Memory B cell (primary cell): ENCODE results near the gene CLCNKB.
"Not testable (repeated sequence)": the region's sequence is repeated elsewhere in the genome, so short reads cannot be mapped to it uniquely, and the experiment has no call there.

ENCODE experiments used
- ATAC-seq: fragments of 150-1000 bp; cut with Tn5 transposase; 2 replicates; pipeline ENCODE4 v1.10.0; 2021; ENCODE audit warnings: low read depth, mild to moderate bottlenecking, moderate library complexity
- DNase-seq, 2 donors: peaks; one replicate each; pipeline ENCODE4 v3.0.0; 2022; ENCODE audit warnings: low spot score in 2 of 2
- H3K27ac Mint-ChIP-seq: one replicate; pipeline ENCODE4 v1.8.0; 2022; ENCODE audit warnings: mild to moderate bottlenecking, moderate library complexity, mixed read lengths
- H3K27me3 Mint-ChIP-seq: one replicate; pipeline ENCODE4 v1.8.0; 2022; ENCODE audit warnings: mixed read lengths
- H3K36me3 Mint-ChIP-seq: one replicate; pipeline ENCODE4 v1.8.0; 2022; ENCODE audit warnings: mild to moderate bottlenecking, mixed read lengths
- H3K4me1 Mint-ChIP-seq: one replicate; pipeline ENCODE4 v1.8.0; 2022; ENCODE audit warnings: mixed read lengths
- H3K4me3 Mint-ChIP-seq: one replicate; pipeline ENCODE4 v1.8.0; 2022; ENCODE audit warnings: mild to moderate bottlenecking, moderate library complexity, mixed read lengths
- H3K9me3 Mint-ChIP-seq: one replicate; pipeline ENCODE4 v1.8.0; 2022; ENCODE audit warnings: mixed read lengths

The CLCNKB gene

DNA sequence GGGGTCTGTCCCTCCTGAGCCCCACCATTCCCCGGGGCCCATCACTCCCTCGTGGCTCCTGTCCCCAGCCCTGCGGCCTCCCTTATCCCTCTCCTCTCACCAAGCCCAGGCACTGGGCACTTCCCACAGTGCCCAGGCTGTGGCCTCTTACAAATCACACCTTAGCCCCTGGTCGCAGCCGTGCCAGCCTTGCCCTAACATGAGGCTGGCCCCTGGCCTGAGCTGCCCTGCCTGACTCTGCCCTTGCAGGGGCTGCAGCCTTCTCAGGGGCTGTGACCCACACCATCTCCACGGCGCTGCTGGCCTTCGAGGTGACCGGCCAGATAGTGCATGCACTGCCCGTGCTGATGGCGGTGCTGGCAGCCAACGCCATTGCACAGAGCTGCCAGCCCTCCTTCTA, 8.4 kb downstream of the CLCNKB start:
- DNase-seq, H3K36me3 Mint-ChIP-seq, H3K4me3 Mint-ChIP-seq, ATAC-seq, H3K9me3 Mint-ChIP-seq, H3K27ac Mint-ChIP-seq, H3K4me1 Mint-ChIP-seq: not testable (repeated sequence)
- H3K27me3 Mint-ChIP-seq: peaks cover 18% of the 10 kb centered on the region

DNA sequence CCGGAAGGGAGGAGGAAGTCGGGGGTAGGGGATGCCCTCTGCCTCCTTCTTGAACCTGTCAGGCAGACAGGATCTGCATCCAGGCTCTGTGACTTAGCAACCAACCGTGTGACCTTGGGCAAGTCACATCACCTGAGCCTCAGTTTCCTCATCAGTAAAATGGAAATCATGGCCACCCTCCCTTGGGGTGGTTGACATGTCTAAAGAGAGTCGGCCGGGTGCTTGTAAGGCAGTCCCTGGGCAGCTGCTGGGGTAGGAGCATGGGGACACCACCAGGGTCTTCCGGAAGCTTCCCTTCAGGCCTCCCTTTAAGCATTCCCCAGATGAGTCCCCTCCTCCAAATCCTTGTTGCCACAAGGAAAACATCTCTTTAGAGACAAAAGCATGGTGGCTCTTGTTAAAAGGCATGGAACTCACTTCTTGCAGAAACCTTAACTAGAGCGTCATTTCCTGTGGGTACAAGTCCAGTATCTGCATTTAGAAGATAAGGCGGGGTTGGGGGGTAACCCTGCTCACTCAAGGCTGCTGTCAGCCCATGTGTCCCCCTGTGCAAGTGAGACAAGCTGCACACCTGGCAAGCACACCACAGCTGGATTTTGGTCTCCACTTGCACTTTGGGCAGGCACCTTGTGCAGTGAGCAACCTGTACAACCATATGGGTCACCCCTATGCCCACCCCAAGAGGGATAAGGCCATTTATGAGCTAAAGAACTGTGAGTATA, 10.4 kb downstream of the CLCNKB start:
- Mint-ChIP-seq H3K27me3 (peaks cover 14% of the 10 kb centered on the region), H3K9me3 (no peaks in the 10 kb centered on the region), H3K27ac (no peak overlapping the region), H3K4me1 (peaks cover 8% of the 10 kb centered on the region), H3K36me3 (no peaks in the 10 kb centered on the region), H3K4me3 (no peak overlapping the region)
- ATAC-seq: no peak
- no peak for DNase-seq

DNA sequence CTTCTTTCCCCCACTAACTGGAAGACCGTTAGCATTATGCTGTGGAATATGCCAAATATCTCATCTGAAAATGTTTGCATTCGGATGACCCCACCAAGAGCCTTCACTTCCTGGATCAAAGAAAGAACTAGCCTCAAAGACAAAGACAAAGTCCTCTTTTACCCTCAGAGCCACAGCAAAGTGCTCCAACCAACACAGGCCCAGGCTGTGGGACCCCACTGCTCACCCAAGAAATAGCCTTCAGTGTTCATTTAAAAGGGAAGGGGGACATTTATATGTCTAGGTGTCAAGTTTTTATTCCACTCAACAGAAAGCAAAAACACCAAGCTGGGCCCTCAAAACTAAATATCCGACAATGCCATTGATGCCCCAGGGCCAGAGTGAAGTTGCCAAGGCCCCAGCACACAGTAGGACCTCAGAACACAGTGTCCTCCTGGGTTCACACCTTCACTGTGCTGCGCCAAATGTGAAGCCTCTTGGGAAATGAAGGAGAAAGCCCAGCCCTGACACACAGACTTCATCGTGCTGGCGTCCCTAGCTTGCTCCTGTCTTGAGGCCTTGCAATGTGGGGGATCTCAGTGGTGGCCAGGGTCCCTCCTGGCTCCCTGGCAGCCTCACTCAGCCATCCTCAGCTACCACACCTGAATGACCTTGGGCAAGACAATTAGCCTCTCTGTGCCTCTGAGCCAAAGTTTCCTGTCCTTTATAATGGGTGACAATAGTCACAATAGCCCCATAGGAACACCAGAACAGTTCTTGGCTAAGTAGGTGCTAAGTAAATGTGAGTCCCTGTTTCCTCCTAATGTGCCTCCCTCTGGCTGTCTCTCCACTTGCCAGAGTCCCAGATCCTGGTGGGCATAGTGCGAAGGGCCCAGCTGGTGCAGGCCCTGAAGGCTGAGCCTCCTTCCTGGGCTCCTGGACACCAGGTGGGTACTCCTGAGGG, 11.3 kb downstream of the CLCNKB start:
- Mint-ChIP-seq H3K9me3 (no peaks in the 10 kb centered on the region), H3K4me3 (no peak overlapping the region), H3K36me3 (no peaks in the 10 kb centered on the region), H3K4me1 (peaks cover 8% of the 10 kb centered on the region), H3K27ac (no peak overlapping the region), H3K27me3 (peaks cover 12% of the 10 kb centered on the region)
- DNase-seq (no peak), ATAC-seq (no peak)

DNA sequence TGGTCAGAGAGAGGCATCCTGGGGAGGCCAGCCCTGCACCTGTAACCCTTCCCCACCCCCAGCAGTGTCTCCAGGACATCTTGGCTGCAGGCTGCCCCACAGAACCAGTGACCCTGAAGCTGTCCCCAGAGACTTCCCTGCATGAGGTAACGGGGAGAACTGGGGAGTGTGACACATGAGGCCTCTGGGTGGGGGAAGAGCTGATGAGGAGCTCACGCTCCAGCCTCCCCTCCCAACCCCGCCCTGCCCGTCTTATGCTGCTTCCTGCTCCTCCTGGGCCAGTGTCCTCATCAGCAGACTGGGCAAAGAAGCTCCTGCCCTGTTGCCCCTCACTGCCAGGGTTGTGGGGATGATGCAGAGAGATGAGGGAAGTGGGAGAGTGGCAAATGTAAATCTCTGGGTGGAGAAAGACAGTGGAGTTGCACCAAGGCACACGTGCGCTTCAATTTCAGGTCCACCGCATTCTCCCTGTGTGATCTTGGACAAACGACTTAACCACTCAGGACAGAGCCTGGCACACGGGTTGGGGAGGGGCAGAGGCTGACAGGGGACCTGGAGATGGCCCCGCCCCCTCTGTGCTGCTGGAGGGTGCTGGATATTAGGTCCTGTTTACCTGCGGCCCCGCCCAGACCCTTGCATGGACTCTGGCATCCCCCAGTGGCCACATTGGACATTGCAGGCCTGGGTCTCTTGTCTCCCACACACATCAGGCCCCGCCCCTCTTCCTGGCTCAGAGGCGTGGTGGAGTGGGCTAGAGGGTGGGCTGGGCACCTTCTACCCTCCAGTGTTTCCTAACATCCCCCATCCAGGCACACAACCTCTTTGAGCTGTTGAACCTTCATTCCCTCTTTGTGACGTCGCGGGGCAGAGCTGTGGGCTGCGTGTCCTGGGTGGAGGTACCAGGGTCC, 12.3 kb downstream of the CLCNKB start:
- Mint-ChIP-seq H3K4me3 (no peak overlapping the region), H3K4me1 (peaks cover 8% of the 10 kb centered on the region)

DNA sequence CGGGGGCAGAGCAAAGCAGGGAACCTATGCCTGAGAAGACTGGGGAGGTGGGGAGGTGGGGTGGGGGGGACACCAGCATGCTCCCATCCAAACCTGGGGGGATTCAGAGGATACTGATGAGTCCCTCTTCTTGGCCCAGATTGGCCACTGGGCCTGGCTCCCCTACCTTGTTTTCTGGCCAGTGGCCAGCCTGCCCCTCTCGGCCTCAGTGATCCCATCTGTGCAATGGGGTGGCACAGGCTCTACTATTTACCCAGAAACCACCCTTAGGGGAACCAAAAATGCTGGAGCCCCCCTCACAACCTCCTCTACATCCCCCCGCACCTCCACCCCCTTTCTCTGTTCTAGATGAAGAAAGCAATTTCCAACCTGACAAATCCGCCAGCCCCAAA, 12.9 kb downstream of the CLCNKB start:
- H3K36me3 Mint-ChIP-seq, H3K27ac Mint-ChIP-seq, H3K4me3 Mint-ChIP-seq, H3K4me1 Mint-ChIP-seq, H3K9me3 Mint-ChIP-seq, DNase-seq, ATAC-seq: not testable (repeated sequence)
- peaks cover 14% of the 10 kb centered on the region for H3K27me3 Mint-ChIP-seq

More for the DNA sequence above, 12.3 kb downstream of the CLCNKB start:
- ATAC-seq (peak; percentile 98), DNase-seq (peak; percentile 82 to 93)
- Mint-ChIP-seq H3K27ac (no peak overlapping the region), H3K27me3 (peaks cover 14% of the 10 kb centered on the region), H3K9me3 (no peaks in the 10 kb centered on the region), H3K36me3 (no peaks in the 10 kb centered on the region)

DNA sequence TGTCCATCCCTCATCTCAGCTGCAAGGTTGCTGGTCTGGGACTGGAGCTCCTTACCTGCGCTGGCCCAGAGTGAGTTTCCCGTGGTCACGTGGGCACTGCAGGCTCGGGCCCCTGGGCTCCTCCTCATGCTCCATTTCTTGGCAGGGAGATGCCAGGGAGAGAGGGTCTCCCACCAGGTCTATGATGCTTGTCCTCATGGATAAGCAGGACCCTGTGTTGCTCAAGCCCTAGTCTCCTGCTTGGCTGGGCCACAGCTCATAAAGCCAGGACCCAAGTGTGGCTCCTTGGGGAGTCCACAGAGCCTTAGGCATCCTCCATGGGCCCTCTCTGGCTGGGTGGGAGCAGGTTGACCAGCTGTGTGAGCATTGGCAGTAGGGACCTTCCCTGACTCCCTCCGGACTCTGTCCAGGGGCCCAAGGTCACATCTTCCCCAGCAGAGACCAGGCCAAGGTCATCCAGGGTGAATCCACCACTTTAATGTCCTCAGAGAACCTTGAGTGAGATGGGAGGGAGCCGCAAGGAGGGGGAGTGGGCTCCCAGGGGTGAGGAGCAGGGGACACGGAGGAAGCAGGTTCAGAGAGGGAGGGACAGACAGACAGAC, 13.8 kb downstream of the CLCNKB start:
- not testable (repeated sequence) for H3K36me3 Mint-ChIP-seq, H3K4me3 Mint-ChIP-seq, H3K4me1 Mint-ChIP-seq, H3K9me3 Mint-ChIP-seq, ATAC-seq, H3K27ac Mint-ChIP-seq, DNase-seq
- peaks cover 14% of the 10 kb centered on the region for H3K27me3 Mint-ChIP-seq

DNA sequence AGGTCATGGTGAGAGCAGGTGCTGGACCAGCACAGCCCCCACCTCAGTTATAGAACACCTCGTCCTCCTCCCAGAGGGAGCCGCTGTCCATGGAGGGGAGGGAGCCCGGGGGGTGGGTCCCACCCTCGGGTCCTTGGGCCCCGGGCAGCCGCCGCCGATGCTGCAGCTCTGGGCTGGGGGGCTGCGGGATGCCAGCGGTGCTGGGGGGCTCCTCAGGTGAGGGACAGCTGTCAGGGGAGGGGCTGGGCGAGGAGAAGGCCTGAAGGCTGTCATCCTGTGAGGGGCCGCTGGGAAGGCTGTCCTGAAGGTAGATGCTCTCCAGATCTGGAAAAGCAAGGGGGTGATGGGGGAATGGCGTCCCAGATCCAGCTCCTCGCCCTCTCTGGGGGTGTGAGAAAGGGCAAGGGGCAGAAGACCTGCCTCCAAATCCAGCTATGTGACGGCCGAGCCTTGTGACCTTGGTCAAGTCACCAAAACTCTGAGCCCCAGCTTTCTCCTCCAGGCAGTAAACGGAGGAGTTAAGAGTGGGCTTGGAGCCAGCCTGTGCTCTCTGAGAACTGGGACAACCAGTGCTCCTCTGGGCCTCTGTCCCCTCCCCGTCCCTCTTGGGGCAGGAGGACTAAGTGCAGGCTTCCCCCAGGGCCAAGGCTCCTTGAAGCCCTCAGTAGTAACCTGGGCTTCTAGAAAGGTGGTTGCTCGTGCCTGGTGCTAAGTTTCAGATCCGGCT, 15.0 kb downstream of the CLCNKB start:
- H3K36me3 Mint-ChIP-seq, ATAC-seq, DNase-seq, H3K27ac Mint-ChIP-seq, H3K4me1 Mint-ChIP-seq, H3K9me3 Mint-ChIP-seq, H3K4me3 Mint-ChIP-seq: not testable (repeated sequence)
- peaks cover 14% of the 10 kb centered on the region for H3K27me3 Mint-ChIP-seq

DNA sequence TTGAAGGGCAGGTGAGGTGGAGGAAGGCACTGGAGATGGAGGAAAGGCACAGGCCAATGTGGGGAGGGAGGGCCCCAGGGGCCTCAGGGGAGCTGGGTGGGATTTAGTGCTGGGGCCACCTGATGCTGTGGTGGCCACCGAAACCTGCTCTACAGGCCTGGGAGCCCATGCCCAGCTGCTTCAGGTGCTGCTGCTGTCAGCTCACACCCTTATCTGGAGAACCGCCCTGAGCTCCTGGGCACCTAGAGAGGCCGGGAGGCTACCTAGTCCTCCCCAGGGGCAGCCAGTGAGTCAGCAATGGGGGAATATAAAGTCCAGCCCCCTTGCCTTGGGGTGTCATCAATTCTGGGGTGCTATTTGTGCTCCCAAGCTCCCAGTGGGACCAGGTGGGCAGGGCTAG, 17.7 kb downstream of the CLCNKB start:
- no peaks in the 10 kb centered on the region for H3K9me3 Mint-ChIP-seq
- peaks cover 26% of the 10 kb centered on the region for H3K27me3 Mint-ChIP-seq
- H3K4me3 Mint-ChIP-seq: no peak overlapping the region
- H3K36me3 Mint-ChIP-seq: no peaks in the 10 kb centered on the region
- no peak for ATAC-seq
- peaks cover 9% of the 10 kb centered on the region for H3K4me1 Mint-ChIP-seq
- H3K27ac Mint-ChIP-seq: no peak overlapping the region
- DNase-seq: no peak

DNA sequence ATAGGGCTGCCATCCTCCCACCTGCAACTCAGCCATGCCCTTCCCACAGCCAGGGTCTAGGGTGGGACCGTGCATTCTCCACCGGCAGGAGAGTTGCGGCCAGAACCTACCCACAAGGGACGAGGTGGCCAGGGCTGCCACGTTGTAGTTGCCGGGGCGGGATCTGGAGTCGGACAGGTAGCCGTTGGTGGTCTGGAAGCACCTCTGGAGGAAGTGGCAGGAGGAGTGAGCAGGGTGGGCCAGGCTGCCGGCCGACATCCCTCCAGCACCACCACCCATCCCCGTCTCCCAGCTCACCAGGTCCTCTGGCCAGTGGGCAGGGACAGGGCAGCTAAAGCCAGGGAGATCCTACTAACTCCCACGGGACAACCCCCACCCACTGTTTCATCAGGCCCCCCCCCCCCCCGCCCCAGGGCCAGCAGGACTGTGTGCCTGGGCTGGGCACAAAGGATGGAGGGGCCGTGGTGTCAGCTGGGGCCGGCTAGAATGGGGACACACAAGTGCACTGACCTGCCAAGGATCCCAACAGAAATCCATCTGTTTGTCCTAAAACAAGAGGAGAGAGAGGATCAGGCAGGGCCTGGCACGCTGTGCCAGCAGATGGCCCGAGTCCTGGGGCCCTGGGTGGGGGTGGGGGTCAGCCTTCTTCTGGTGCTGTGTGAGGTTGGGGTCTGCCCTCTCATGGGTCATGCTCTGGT, 18.6 kb downstream of the CLCNKB start:
- H3K4me3 Mint-ChIP-seq, H3K27ac Mint-ChIP-seq, H3K4me1 Mint-ChIP-seq, H3K9me3 Mint-ChIP-seq, ATAC-seq, DNase-seq, H3K36me3 Mint-ChIP-seq: not testable (repeated sequence)
- H3K27me3 Mint-ChIP-seq: peaks cover 26% of the 10 kb centered on the region

DNA sequence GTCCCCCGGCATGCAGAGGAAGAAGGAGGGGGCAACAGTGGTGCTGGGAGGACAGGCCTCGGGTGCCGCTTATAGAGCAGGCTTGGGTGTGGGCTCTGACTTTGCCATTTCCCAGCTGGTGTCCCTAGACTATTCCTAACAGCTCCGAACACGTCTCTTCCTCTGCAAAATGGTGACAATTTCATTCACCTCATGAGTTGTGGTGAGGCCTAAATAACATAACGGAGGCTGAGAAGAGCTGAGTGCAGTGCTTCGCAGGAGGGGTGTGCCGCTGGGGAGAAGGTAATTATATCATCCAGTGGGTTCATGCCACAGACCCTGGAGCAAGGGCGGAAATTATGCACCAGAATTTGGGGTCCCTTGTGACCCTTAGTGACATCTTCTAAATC, 19.1 kb downstream of the CLCNKB start:
- not testable (repeated sequence) for H3K4me1 Mint-ChIP-seq, H3K36me3 Mint-ChIP-seq, H3K27ac Mint-ChIP-seq, H3K4me3 Mint-ChIP-seq, ATAC-seq, H3K9me3 Mint-ChIP-seq, DNase-seq
- H3K27me3 Mint-ChIP-seq: peaks cover 24% of the 10 kb centered on the region

DNA sequence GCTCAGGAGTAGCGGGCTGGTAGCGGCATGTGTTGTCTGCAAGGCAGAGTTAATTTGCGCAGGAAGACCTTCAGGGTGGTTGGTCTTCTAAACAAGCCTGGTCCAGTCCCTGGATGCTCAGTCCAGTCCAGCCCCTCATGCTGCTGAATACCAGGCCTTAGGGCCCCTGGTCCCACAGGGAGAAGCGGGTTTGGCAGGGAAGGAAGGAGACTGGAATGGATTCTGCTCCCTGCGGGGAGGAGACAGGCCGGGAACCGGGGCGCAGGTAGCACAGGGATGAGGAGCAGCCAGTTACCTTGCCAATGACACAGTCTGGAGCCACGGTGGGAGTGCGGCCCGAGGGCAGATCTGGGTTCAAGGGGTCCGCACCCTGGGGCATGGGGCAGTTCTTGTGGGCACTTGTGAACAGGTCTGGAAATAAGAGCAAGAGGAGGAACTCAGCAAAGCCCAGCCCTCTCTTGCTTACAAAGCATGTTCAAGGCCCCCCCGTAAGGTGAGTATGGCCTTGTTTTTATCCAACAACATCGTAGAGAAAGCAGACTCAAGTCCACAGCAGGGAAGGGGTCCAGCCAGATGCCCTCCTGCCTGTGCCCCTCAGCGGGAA, 19.7 kb downstream of the CLCNKB start:
- Mint-ChIP-seq H3K36me3 (no peaks in the 10 kb centered on the region), H3K4me3 (no peak overlapping the region), H3K9me3 (no peaks in the 10 kb centered on the region), H3K27me3 (peaks cover 24% of the 10 kb centered on the region), H3K4me1 (peaks cover 8% of the 10 kb centered on the region), H3K27ac (no peak overlapping the region)
- DNase-seq: no peak
- no peak for ATAC-seq

DNA sequence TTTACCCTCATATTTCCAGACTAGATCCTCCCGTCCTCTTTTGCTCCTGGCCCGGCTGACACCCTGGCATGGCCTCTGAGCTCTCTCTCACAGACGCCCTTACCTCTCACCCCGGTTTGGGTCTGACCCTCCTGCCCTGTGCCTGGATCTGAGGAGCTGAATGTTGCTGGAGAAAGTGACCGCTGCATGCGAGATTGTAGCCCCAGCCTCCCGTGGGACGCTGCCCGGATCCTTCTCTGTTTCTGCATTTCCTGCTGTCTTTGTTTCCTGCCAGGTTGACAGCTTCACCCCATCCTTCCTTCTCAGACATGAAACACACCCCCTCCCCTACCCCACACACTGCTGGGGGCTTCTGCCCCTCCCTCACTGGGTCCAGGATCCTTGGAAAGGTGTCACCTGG, 20.3 kb downstream of the CLCNKB start:
- Mint-ChIP-seq H3K9me3 (no peaks in the 10 kb centered on the region), H3K4me1 (peaks cover 8% of the 10 kb centered on the region), H3K27me3 (peaks cover 27% of the 10 kb centered on the region), H3K4me3 (no peak overlapping the region), H3K36me3 (no peaks in the 10 kb centered on the region), H3K27ac (no peak overlapping the region)
- ATAC-seq: no peak
- no peak for DNase-seq
